Endothelial cell of umbilical vein (primary cell): ENCODE results near the gene ARID1B. TPM values are rescaled to one million over a fixed set of nuclear protein-coding genes. Genes with fewer than 3 reads are reported as not detected.

ENCODE experiments used
- BruUV-seq: library from RNA; stranded (reverse); fragments of 400-500 nt; replicated peaks from 2 replicates; lab custom pipeline; 2021; lab: Mats Ljungman, UMichigan
- CTCF ChIA-PET: fragments of 300-600, 350-600 bp; sonication (Branson Sonifier 250); formaldehyde crosslinking; loops from one replicate; lab custom pipeline; 2021; ENCODE audit warnings: antibody characterized with exemption, inconsistent platforms; lab: Charles Lee
- POLR2A ChIA-PET: fragments of 300-600, 350-600 bp; sonication (Branson Sonifier 250); formaldehyde crosslinking; loops from one replicate; lab custom pipeline; 2021; ENCODE audit warnings: antibody characterized with exemption, inconsistent platforms; lab: Charles Lee
- DNase-seq: peaks from one replicate; pipeline ENCODE4 v3.0.0-alpha.2; 2011; ENCODE audit warnings: low read depth, low spot score
- FAIRE-seq: peaks from 2 replicates; lab custom pipeline; 2011; peaks lifted over from hg19 to GRCh38; lab: Jason Lieb, UNC
- H2AFZ ChIP-seq: 2 replicates; pipeline ENCODE4 v1.6.0; 2012; ENCODE audit warnings: low read depth, low read length, control low read depth, inconsistent platforms
- H3K27ac ChIP-seq: 2 replicates; pipeline ENCODE4 v1.5.1; 2011; ENCODE audit warnings: low read depth, mild to moderate bottlenecking, control low read depth, low read length, moderate library complexity; ENCODE audit not compliant: insufficient read depth
- H3K27me3 ChIP-seq, 2 experiments: 2 replicates each; pipeline versions ENCODE4 v1.6.0 to v1.6.1; 2011; ENCODE audit warnings: low read length in 2 of 2, mixed read lengths in 1 of 2; ENCODE audit not compliant: control insufficient read depth in 2 of 2, insufficient read depth in 2 of 2
- H3K36me3 ChIP-seq, 2 experiments: 2 replicates in 1 of 2; 3 replicates in 1 of 2; pipeline ENCODE4 v1.5.1; 2011; ENCODE audit warnings: low read length in 2 of 2, mild to moderate bottlenecking in 1 of 2, moderate library complexity in 1 of 2; ENCODE audit not compliant: control insufficient read depth in 2 of 2, insufficient read depth in 2 of 2; ENCODE audit errors: extremely low read depth in 1 of 2
- H3K4me1 ChIP-seq: 3 replicates; pipeline ENCODE4 v1.5.1; 2011; ENCODE audit warnings: mild to moderate bottlenecking, low read length; ENCODE audit not compliant: control insufficient read depth, insufficient read depth; ENCODE audit errors: extremely low read depth
- H3K4me2 ChIP-seq: 2 replicates; pipeline ENCODE4 v1.6.1; 2011; ENCODE audit warnings: low read length, control low read depth, mixed read lengths; ENCODE audit not compliant: insufficient read depth
- H3K4me3 ChIP-seq, 3 experiments: fragments of 200-600 bp in 1 of 3; sonication (generic), shearing (Covaris generic) in 1 of 3; replicated peaks in 1 of 3; 2 replicates each; pipeline ENCODE4 v1.5.1; 2011 to 2016; ENCODE audit warnings: control low read depth in 3 of 3, low read length in 3 of 3, mild to moderate bottlenecking in 2 of 3, inconsistent platforms in 1 of 3, low read depth in 1 of 3, moderate library complexity in 1 of 3; ENCODE audit not compliant: insufficient read depth in 1 of 3
- H3K79me2 ChIP-seq: 2 replicates; pipeline ENCODE4 v1.6.0; 2012; ENCODE audit warnings: low read length, inconsistent platforms; ENCODE audit not compliant: control insufficient read depth, insufficient read depth
- H3K9ac ChIP-seq: replicated peaks from 2 replicates; pipeline ENCODE3; 2011; ENCODE audit warnings: low read length, control low read depth; ENCODE audit not compliant: insufficient read depth; ENCODE audit errors: extremely low read depth
- H3K9me1 ChIP-seq: replicated peaks from 3 replicates; pipeline ENCODE4 v1.6.0; 2011; ENCODE audit warnings: mild to moderate bottlenecking, low read length; ENCODE audit not compliant: control insufficient read depth, insufficient read depth; ENCODE audit errors: extremely low read depth
- H3K9me3 ChIP-seq: replicated peaks from 2 replicates; pipeline ENCODE4 v1.5.1; 2012; ENCODE audit warnings: low read length, inconsistent platforms; ENCODE audit not compliant: control insufficient read depth, insufficient read depth
- H4K20me1 ChIP-seq: replicated peaks from 2 replicates; pipeline ENCODE3; 2011; ENCODE audit warnings: mild to moderate bottlenecking, low read length; ENCODE audit not compliant: control insufficient read depth, insufficient read depth; ENCODE audit errors: extremely low read depth
- EZH2 ChIP-seq: IDR thresholded peaks from 2 replicates; pipeline ENCODE4 v1.6.1; 2012; ENCODE audit warnings: borderline replicate concordance, low read depth, mild to moderate bottlenecking, moderate library complexity, low read length, inconsistent platforms; ENCODE audit not compliant: severe bottlenecking
- FOS ChIP-seq: IDR thresholded peaks from 2 replicates; pipeline ENCODE4 v1.6.1; 2011; ENCODE audit warnings: mild to moderate bottlenecking, low read length, moderate library complexity, borderline replicate concordance; ENCODE audit not compliant: insufficient read depth
- GATA2 ChIP-seq: IDR thresholded peaks from 2 replicates; pipeline ENCODE4 v1.7.0; 2011; ENCODE audit warnings: low read depth, mild to moderate bottlenecking, moderate library complexity, mixed read lengths, low read length; ENCODE audit not compliant: insufficient read length, insufficient read depth
- JUN ChIP-seq: IDR thresholded peaks from 2 replicates; pipeline ENCODE4 v1.6.1; 2011; ENCODE audit warnings: borderline replicate concordance, low read depth; ENCODE audit not compliant: insufficient read length, insufficient read depth
- MYC ChIP-seq: IDR thresholded peaks from one replicate; pipeline ENCODE4 v1.6.1; 2011; ENCODE audit warnings: mild to moderate bottlenecking, low read depth, low read length
- POLR2A ChIP-seq: IDR thresholded peaks from 2 replicates; pipeline ENCODE4 v1.6.1; 2012; ENCODE audit warnings: low read depth, mild to moderate bottlenecking, control low read depth, low read length
- POLR2AphosphoS5 ChIP-seq: IDR thresholded peaks from 2 replicates; pipeline ENCODE4 v1.6.1; 2012; ENCODE audit warnings: low read depth, mild to moderate bottlenecking, control low read depth, low read length, moderate library complexity; ENCODE audit not compliant: insufficient read depth
- dilution Hi-C: fragments of 300-500 bp; cut with MboI; formaldehyde crosslinking; loops from one replicate; pipeline ENCODE4 v1.15.0; 2019; ENCODE audit warnings: low sequenced_read_pairs; ENCODE audit not compliant: extremely low pct_ligation_motif_present
- intact Hi-C: fragments of 100-400 bp; cut with micrococcal nuclease; formaldehyde crosslinking; loops from one replicate; pipeline ENCODE4 v1.10.0; 2022
- polyA plus RNA-seq, 4 experiments: library from polyadenylated mRNA; depleted of rRNA in 3 of 4; stranded (reverse) in 3 of 4; unstranded in 1 of 4; fragments of >200 nt; gene quantifications; 2 replicates each; pipeline versions ENCODE4 v1.2.1 to v1.2.3, GENCODE V29; 2011 to 2012; ENCODE audit warnings: missing spikeins in 1 of 4
- total RNA-seq: library from RNA; stranded (reverse); gene quantifications from 2 replicates; pipeline ENCODE4 v1.2.3, GENCODE V29; 2021
- TF ChIP-seq, protein P1 (sequence below): IDR thresholded peaks from 2 replicates; pipeline ENCODE4 v1.6.1; 2011; ENCODE audit not compliant: insufficient read depth, insufficient read length
- TF ChIP-seq, protein P2 (sequence below), 2 donors: IDR thresholded peaks; 1 replicate in 1 of 2; 2 replicates in 1 of 2; pipeline ENCODE4 v1.5.1; 2011; ENCODE audit warnings: low read length in 2 of 2, mild to moderate bottlenecking in 2 of 2, moderate library complexity in 2 of 2, control low read depth in 1 of 2, inconsistent platforms in 1 of 2, low read depth in 1 of 2; ENCODE audit not compliant: insufficient read depth in 1 of 2; ENCODE audit errors: extremely low read depth in 1 of 2

Gene ARID1B
- total and polyA plus RNA-seq, 2 donors (not counting 3 experiments of a cell fraction or from before 2014, with no cell fraction given) = 21.8 to 89.5 TPM

DNA sequence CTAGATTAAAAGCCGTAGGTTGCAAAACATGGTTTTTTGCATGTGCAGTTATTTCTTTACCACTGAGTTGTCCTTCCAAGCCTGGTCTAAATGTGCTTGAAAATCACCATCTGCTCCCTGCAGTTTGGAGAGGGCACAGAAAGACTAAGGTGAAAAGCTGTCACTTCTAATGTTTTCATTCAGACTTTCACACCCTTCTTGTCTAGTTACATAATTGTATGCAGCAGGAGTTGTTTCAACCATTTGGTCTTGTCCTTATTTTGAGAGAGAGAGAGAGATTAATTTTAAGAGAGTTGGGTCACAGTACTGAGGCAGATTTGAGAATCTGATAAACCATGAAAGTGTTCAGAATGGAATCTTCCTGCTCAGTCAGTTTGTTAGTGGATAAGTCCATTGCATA lies 82.5 kb downstream of the ARID1B start:
- H3K9me3 ChIP-seq = no peaks in the 10 kb centered on the region
- no peak overlapping the region for H3K4me3 ChIP-seq
- BruUV-seq = no TSS peak
- DNase-seq (no peak), FAIRE-seq (no peak)
- no peaks in the 10 kb centered on the region for H3K4me1 ChIP-seq
- H4K20me1 ChIP-seq = peaks cover 6% of the 10 kb centered on the region
- no peak overlapping the region for H3K27ac ChIP-seq
- H3K9me1 ChIP-seq = no peaks in the 10 kb centered on the region
- dilution Hi-C loops = no loop called here
- no peak overlapping the region for H3K9ac ChIP-seq
- intact Hi-C loops = loop anchor here (10.0 kb wide), 1 partner anchor 175 kb away; no protein-coding TSS in a partner anchor
- H3K4me2 ChIP-seq = no peak overlapping the region
- POLR2A ChIA-PET = no interaction called here
- CTCF ChIA-PET = no interaction called here
- H3K36me3 ChIP-seq = no peaks in the 10 kb centered on the region
- TF ChIP-seq EZH2 = no peak
- no peak for TF ChIP-seq JUN
- TF ChIP-seq, protein P1, sequence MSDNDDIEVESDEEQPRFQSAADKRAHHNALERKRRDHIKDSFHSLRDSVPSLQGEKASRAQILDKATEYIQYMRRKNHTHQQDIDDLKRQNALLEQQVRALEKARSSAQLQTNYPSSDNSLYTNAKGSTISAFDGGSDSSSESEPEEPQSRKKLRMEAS = no peak
- TF ChIP-seq FOS = no peak
- no peak for TF ChIP-seq GATA2
- no peak for TF ChIP-seq POLR2AphosphoS5
- TF ChIP-seq MYC = no peak
- TF ChIP-seq, protein P2, sequence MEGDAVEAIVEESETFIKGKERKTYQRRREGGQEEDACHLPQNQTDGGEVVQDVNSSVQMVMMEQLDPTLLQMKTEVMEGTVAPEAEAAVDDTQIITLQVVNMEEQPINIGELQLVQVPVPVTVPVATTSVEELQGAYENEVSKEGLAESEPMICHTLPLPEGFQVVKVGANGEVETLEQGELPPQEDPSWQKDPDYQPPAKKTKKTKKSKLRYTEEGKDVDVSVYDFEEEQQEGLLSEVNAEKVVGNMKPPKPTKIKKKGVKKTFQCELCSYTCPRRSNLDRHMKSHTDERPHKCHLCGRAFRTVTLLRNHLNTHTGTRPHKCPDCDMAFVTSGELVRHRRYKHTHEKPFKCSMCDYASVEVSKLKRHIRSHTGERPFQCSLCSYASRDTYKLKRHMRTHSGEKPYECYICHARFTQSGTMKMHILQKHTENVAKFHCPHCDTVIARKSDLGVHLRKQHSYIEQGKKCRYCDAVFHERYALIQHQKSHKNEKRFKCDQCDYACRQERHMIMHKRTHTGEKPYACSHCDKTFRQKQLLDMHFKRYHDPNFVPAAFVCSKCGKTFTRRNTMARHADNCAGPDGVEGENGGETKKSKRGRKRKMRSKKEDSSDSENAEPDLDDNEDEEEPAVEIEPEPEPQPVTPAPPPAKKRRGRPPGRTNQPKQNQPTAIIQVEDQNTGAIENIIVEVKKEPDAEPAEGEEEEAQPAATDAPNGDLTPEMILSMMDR (IDR thresholded peaks at IDR 0.05; ENCODE audit: extremely low read depth in 1 of 2, insufficient read depth in 1 of 2, low read depth in 1 of 2, low read length in 2 of 2) = no peak
- no peak for TF ChIP-seq POLR2A
- H3K79me2 ChIP-seq = peaks cover 85% of the 10 kb centered on the region
- H3K27me3 ChIP-seq = no peaks in the 10 kb centered on the region
- no peak overlapping the region for H2AFZ ChIP-seq
